GM12892 (cell line): ENCODE data around the gene ELP4.
A peak's percentile ranks its signal among the peaks of the same experiment; 100 is the strongest.

Source experiments
- DNase-seq: peaks from one replicate; pipeline ENCODE4 v3.0.0; 2011; ENCODE audit not compliant: insufficient read length
- FAIRE-seq: peaks from 2 replicates; lab custom pipeline; 2011; peaks lifted over from hg19 to GRCh38; lab: Jason Lieb, UNC
- POLR2A ChIP-seq: IDR thresholded peaks from 2 replicates; pipeline ENCODE4 v1.6.1; 2011; ENCODE audit warnings: low read depth, low read length, control low read depth
- POLR2AphosphoS5 ChIP-seq: IDR thresholded peaks from 2 replicates; pipeline ENCODE4 v1.6.1; 2011; ENCODE audit warnings: low read depth, low read length, control low read depth
- TAF1 ChIP-seq: IDR thresholded peaks from 2 replicates; pipeline ENCODE4 v1.6.1; 2011; ENCODE audit warnings: low read depth, mild to moderate bottlenecking, control low read depth, low read length, borderline replicate concordance

The ELP4 gene

DNA sequence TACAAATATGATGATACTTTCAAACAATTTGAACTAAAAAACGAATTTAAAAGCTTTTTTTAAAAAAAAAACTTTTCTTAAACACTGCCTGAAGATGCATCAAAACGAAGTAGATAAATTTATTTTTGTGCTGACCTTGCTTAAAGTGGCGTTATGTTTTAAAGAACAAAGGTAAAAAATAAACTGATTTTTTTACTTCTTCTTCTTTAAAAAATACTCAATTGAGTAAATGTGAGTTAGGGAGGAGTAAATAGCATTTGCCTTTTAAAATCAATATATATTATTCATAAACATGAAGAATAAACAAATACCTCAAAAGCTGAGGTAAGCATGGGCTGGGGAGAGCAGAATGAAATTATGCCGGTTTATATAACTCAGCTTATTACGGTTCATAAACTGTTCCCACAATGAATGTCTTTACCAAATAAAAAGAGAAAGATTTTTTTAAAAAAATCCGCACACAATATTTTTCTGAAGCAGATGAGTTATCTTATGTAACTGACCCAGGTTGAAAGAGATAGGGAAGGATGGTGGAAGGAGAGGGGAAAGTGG lies 292.5 kb downstream of the ELP4 start:
- FAIRE-seq (no peak), DNase-seq (no peak)
- no peak for TF ChIP-seq TAF1
- TF ChIP-seq POLR2A = no peak
- no peak for TF ChIP-seq POLR2AphosphoS5

DNA sequence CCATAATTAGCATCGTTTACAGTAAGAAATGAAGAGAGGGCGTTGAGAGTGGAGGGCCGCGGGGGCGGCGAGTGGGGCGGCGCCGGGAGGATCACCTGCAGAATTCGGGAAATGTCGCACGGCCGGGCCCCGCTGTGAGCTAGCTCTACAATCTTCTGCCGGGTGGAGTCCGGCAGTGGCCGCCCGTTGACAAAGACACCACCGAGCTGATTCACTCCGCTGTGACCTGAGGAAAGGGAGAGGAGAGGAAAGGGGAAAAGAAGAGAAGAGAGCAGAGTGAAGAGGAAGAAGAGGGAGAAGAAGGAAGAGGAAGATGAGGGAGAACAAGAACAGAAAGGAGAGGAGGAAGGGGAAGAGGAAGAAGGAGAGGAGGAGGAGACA lies 293.0 kb downstream of the ELP4 start:
- TF ChIP-seq POLR2A (no peak), POLR2AphosphoS5 (no peak), TAF1 (no peak)
- FAIRE-seq (no peak), DNase-seq (no peak)

DNA sequence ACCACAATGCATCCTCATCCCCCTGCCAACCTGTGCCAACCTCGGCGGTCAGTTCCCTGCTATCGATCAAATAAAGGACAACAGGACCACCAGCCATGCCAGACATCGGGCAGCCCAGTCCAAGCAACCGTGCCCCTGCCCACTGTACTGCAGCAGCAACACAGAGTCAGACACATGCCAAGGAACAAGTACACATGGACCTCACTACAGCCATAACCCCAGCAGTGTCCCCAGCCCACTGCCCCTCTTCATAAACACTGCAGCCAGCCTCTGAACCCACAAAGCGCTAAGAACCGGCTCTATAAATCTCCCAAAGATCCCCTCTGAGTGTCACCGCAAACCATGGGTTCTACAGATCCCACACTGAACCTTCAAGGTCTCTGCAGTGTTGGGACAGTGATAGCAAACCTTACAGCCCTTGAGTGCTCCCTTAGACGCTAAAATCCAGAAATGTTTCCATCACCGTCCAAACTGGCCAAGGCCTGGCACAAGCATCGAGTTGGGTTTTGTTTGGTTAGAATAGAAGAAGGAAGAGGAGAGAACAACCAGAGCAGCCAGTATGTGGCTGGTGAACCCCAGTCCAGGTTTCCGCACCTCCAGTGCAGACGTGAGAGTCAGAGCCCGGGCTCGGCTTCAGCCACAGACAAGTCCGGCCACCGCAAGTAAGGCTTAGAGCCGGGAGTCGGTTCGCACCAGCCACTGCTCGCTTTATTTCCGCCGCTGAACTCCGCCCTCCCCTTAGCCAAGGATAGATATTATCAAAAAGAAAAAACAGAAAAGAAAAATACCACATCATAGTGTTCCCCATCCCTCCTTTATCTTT lies 293.6 kb downstream of the ELP4 start:
- DNase-seq (no peak), FAIRE-seq (peak; percentile 27)
- no peak for TF ChIP-seq POLR2A
- TF ChIP-seq TAF1 = no peak
- TF ChIP-seq POLR2AphosphoS5 = no peak

DNA sequence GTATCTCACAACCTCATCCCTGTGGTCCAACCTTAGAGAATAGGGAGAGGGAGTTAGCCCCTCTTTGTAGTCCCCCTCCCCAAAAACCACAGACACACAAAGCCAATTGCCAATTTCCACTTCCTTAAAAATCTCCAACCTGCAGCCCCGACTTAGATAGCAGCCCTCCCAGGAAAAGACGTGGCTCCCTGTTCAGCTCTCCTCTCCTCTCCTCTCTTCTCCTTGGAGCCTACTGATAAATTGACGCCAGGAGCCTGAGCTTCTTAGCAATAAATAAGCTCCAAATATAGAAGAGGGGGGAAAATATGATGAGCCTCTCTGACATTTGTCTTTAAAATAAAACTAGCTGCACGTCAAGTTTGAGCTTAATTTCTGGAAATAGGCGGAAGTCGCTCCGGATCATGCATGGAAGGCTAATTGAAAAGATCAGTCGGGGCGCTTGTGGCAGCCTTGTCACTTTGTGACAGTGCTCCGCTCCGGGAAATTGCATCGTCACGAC lies 294.3 kb downstream of the ELP4 start:
- DNase-seq = no peak
- FAIRE-seq = peak; percentile 80

GRCh38 chr11:31804312-31805036 lies 294.9 kb downstream of the ELP4 start:
- DNase-seq = no peak
- TF ChIP-seq POLR2AphosphoS5 = no peak
- no peak for TF ChIP-seq POLR2A
- TF ChIP-seq TAF1 = no peak
- FAIRE-seq = peak; percentile 72

More for the DNA sequence above, 294.3 kb downstream of the ELP4 start:
- no peak for TF ChIP-seq POLR2A
- no peak for TF ChIP-seq TAF1
- TF ChIP-seq POLR2AphosphoS5 = no peak

GRCh38 chr11:31805037-31805628 lies 295.6 kb downstream of the ELP4 start:
- TF ChIP-seq TAF1 (no peak), POLR2AphosphoS5 (no peak), POLR2A (no peak)
- FAIRE-seq = peak; percentile 46
- DNase-seq = no peak

DNA sequence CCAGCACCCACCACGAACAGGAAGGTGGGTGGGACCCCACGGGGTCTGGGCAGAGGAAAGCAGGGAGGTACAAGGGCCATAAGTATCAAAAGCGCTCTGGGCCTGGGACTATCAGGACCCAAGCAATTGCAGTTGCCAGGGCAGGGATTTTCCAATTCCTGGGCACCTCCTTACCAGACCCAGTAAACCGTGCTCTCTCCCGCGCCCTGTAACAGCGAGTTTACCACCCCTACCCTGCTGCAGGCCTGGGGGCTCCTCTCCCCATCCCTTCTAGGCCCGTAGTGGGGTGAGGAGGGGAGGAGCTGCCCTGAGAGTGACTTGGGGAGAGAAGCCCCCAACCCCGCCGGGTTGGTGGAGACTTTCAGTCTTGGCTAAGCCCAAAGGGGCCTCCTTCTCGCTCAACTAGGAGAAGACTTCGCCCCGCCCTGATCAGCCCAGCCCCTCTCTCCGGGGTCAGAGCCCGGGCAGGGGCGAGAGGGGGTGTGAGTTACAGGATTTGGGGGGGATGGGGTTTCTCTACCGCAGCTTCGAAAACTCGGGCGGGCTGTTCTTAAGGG lies 296.1 kb downstream of the ELP4 start:
- TF ChIP-seq TAF1 (no peak), POLR2AphosphoS5 (no peak), POLR2A (no peak)

DNA sequence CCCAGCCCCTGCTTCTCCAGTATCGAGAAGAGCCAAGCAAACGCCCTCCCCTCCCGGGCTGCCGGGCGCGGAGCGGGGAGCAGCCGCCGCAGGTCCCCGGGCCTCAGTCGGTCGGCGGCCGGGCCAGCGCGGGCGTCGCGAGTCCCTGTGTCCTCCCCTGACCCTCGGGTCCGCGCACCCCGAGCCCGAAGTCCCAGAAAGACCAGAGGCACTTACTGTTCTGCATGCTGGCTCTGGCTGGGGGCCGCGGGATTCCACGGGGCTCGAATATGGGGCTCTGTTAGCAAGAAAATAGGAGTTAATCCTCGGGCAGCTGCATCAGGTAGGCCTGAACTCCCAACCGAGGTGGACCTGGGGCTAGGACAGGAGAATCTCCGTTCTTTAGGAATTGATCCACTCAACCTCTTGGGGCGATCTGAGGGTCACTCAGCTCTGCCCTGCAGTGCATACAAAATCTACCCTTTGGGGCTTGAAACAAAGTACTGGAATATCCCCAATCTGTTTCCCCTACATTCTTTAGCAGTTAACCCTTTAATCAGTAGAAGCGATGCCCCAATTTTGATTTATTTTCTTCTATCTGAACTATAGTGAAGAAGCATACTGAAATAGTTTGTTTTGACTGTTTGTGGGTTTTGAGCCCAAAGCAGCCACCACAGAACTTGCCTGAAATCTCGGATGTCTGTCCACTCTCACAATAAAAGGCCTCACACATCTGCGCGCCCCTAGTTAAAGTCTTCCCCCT lies 296.8 kb downstream of the ELP4 start:
- no peak for FAIRE-seq
- TF ChIP-seq POLR2A = no peak
- TF ChIP-seq POLR2AphosphoS5 = no peak
- no peak for TF ChIP-seq TAF1
- no peak for DNase-seq

More for the DNA sequence above, 296.1 kb downstream of the ELP4 start:
- DNase-seq = no peak
- FAIRE-seq = no peak

DNA sequence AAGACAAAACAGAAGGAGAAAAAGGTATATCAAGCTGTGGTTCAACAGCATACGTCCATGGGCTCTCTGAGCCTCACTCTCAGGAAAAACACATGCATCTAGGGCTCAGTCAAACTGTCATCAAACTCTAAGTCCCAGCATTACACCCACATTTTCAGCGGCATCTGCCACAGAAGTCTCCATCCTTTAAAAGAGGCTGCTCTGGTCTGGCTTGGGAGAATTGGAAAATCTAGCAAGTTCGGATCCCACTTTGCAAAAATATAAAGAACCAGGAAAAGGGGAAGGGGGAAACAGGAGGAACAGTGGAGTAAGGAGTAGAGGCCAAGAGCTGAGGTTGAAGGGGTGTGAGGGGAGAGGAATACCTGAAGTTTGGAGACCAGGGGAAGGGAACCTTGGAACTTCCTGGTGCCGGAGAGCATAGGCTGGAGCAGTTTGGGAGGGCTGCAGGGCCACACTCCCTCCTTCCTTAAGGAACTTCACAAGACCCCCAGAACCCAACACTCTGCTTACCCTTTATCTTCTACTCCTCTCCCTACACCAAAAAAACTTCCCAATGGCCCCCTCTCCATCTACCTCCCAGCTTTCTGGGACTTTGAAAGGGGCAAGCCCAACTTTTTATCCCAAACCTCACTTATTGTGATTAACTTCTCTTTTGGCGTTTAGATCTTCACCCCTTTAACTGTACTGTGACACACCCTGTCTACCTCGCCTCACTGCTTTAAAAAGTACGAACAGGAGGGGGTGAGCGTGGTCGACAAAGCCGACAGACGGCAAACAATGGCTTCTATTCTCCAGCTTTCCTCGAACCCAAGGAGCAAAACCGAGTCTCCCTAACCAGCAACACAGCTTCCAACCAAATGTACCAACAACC lies 297.6 kb downstream of the ELP4 start:
- FAIRE-seq (peak; percentile 76), DNase-seq (no peak)
- no peak for TF ChIP-seq TAF1
- TF ChIP-seq POLR2A = no peak
- no peak for TF ChIP-seq POLR2AphosphoS5
